RKO (cell line): Measurements from ENCODE around the gene ADAT1.
A peak's percentile ranks its signal among the peaks of the same experiment; 100 is the strongest.
"Not testable (repeated sequence)": the region's sequence is repeated elsewhere in the genome, so short reads cannot be mapped to it uniquely, and the experiment has no call there.

Experiments used
- DNase-seq: peaks from one replicate; pipeline ENCODE4 v3.0.0-alpha.2; 2016; ENCODE audit warnings: low spot score

ADAT1 gene

GRCh38 chr16:75620326-75621169 lies 2.5 kb downstream of the ADAT1 start:
- DNase-seq = no peak

GRCh38 chr16:75618780-75619179 lies 4.3 kb downstream of the ADAT1 start:
- DNase-seq = no peak

- no peak for DNase-seq
These were observed 6.0 kb downstream of the ADAT1 start for GRCh38 chr16:75617121-75617520.

GRCh38 chr16:75616521-75617010 lies 6.5 kb downstream of the ADAT1 start:
- DNase-seq = no peak

GRCh38 chr16:75615619-75616018 lies 7.5 kb downstream of the ADAT1 start:
- DNase-seq = no peak

GRCh38 chr16:75614066-75614897 lies 8.8 kb downstream of the ADAT1 start:
- no peak for DNase-seq

- no peak for DNase-seq
These were observed 16.6 kb downstream of the ADAT1 start for GRCh38 chr16:75606507-75606906.

GRCh38 chr16:75603241-75603640 lies 19.8 kb downstream of the ADAT1 start:
- DNase-seq = no peak

- DNase-seq = no peak
These were observed 23.4 kb downstream of the ADAT1 start for GRCh38 chr16:75599452-75600277.

GRCh38 chr16:75593825-75594820 lies 29.0 kb downstream of the ADAT1 start:
- peak; percentile 29 for DNase-seq

- DNase-seq = no peak
These were observed 29.8 kb downstream of the ADAT1 start for GRCh38 chr16:75593308-75593707.

- DNase-seq = not testable (repeated sequence)
These were observed 31.2 kb downstream of the ADAT1 start for GRCh38 chr16:75591927-75592326.

GRCh38 chr16:75590920-75591843 lies 31.9 kb downstream of the ADAT1 start:
- DNase-seq = no peak

- DNase-seq = no peak
These were observed 33.8 kb downstream of the ADAT1 start for GRCh38 chr16:75589306-75589705.

GRCh38 chr16:75588716-75589115 lies 34.4 kb downstream of the ADAT1 start:
- DNase-seq = no peak

- DNase-seq = no peak
These were observed 39.0 kb downstream of the ADAT1 start for GRCh38 chr16:75584108-75584507.

- no peak for DNase-seq
These were observed 43.7 kb downstream of the ADAT1 start for GRCh38 chr16:75579281-75579834.

GRCh38 chr16:75578725-75579124 lies 44.4 kb downstream of the ADAT1 start:
- no peak for DNase-seq

GRCh38 chr16:75578212-75578611 lies 44.9 kb downstream of the ADAT1 start:
- DNase-seq = no peak
